Panc1 (cell line): ENCODE data around the gene LIPA.

Experiments used
- SIN3A ChIP-seq: IDR thresholded peaks from 2 replicates; pipeline ENCODE4 v1.6.1; 2012; ENCODE audit warnings: low read depth, mild to moderate bottlenecking, low read length, moderate library complexity, borderline replicate concordance; ENCODE audit not compliant: insufficient read depth
- TF ChIP-seq, protein P1 (sequence below): fragments of 450-650 bp; IDR thresholded peaks from 2 replicates; pipeline ENCODE4 v1.5.1; 2017; ENCODE audit warnings: mild to moderate bottlenecking
- TF ChIP-seq, protein P2 (sequence below), 2 experiments: IDR thresholded peaks; 2 replicates each; pipeline ENCODE4 v1.6.1; 2011 to 2012; ENCODE audit warnings: low read depth in 2 of 2, control low read depth in 1 of 2, low read length in 1 of 2, mild to moderate bottlenecking in 1 of 2, moderate library complexity in 1 of 2; ENCODE audit not compliant: insufficient read depth in 1 of 2

DNA sequence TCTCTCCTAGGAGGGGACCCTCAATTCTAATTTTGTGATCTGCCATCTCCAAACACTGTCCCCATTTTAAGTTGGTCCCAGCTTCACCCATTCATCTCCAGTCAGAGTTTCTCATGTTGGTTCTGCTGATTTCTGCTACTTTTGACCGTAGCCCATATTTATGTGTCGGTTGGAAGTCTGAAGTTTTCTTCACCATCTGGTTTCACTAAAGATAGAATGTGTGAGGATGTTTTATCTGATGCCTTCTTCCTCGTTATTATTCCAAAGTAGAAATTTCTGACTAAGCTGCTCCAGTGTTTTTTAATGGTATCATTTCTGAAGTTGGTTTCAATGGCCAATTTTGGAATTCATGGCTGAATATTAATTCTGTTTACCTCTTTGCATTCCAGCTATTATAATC, 28.9 kb upstream of the LIPA start:
- TF ChIP-seq, protein P1, sequence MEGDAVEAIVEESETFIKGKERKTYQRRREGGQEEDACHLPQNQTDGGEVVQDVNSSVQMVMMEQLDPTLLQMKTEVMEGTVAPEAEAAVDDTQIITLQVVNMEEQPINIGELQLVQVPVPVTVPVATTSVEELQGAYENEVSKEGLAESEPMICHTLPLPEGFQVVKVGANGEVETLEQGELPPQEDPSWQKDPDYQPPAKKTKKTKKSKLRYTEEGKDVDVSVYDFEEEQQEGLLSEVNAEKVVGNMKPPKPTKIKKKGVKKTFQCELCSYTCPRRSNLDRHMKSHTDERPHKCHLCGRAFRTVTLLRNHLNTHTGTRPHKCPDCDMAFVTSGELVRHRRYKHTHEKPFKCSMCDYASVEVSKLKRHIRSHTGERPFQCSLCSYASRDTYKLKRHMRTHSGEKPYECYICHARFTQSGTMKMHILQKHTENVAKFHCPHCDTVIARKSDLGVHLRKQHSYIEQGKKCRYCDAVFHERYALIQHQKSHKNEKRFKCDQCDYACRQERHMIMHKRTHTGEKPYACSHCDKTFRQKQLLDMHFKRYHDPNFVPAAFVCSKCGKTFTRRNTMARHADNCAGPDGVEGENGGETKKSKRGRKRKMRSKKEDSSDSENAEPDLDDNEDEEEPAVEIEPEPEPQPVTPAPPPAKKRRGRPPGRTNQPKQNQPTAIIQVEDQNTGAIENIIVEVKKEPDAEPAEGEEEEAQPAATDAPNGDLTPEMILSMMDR: no peak
- TF ChIP-seq SIN3A: no peak
- TF ChIP-seq, protein P2, sequence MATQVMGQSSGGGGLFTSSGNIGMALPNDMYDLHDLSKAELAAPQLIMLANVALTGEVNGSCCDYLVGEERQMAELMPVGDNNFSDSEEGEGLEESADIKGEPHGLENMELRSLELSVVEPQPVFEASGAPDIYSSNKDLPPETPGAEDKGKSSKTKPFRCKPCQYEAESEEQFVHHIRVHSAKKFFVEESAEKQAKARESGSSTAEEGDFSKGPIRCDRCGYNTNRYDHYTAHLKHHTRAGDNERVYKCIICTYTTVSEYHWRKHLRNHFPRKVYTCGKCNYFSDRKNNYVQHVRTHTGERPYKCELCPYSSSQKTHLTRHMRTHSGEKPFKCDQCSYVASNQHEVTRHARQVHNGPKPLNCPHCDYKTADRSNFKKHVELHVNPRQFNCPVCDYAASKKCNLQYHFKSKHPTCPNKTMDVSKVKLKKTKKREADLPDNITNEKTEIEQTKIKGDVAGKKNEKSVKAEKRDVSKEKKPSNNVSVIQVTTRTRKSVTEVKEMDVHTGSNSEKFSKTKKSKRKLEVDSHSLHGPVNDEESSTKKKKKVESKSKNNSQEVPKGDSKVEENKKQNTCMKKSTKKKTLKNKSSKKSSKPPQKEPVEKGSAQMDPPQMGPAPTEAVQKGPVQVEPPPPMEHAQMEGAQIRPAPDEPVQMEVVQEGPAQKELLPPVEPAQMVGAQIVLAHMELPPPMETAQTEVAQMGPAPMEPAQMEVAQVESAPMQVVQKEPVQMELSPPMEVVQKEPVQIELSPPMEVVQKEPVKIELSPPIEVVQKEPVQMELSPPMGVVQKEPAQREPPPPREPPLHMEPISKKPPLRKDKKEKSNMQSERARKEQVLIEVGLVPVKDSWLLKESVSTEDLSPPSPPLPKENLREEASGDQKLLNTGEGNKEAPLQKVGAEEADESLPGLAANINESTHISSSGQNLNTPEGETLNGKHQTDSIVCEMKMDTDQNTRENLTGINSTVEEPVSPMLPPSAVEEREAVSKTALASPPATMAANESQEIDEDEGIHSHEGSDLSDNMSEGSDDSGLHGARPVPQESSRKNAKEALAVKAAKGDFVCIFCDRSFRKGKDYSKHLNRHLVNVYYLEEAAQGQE (IDR thresholded peaks at IDR 0.05; ENCODE audit: insufficient read depth in 1 of 2, low read depth in 2 of 2, low read length in 1 of 2): no peak
